ENCODE data around the gene TPST2.

Gene TPST2

GRCh38 chr22:26553056-26553752 lies 36.7 kb downstream of the TPST2 start:
- DNase-seq = no peak

GRCh38 chr22:26552466-26552865 lies 37.5 kb downstream of the TPST2 start:
- no peak for DNase-seq

- DNase-seq = no peak
Measured at GRCh38 chr22:26551568-26551967, 38.4 kb downstream of the TPST2 start.

- DNase-seq = no peak
Measured at GRCh38 chr22:26550498-26551033, 39.4 kb downstream of the TPST2 start.

GRCh38 chr22:26549902-26550497 lies 39.9 kb downstream of the TPST2 start:
- DNase-seq = no peak

- no peak for DNase-seq
Measured at GRCh38 chr22:26548984-26549383, 40.9 kb downstream of the TPST2 start.

- DNase-seq = no peak
Measured at GRCh38 chr22:26548303-26548702, 41.6 kb downstream of the TPST2 start.

- DNase-seq = no peak
Measured at GRCh38 chr22:26547837-26548236, 42.1 kb downstream of the TPST2 start.

GRCh38 chr22:26547426-26547825 lies 42.5 kb downstream of the TPST2 start:
- no peak for DNase-seq

GRCh38 chr22:26546282-26546681 lies 43.6 kb downstream of the TPST2 start:
- no peak for DNase-seq

GRCh38 chr22:26545827-26546226 lies 44.1 kb downstream of the TPST2 start:
- DNase-seq = no peak

GRCh38 chr22:26545385-26545784 lies 44.5 kb downstream of the TPST2 start:
- DNase-seq = no peak

- no peak for DNase-seq
Measured at GRCh38 chr22:26544489-26544888, 45.4 kb downstream of the TPST2 start.

- DNase-seq = no peak
Measured at GRCh38 chr22:26542831-26543230, 47.1 kb downstream of the TPST2 start.

GRCh38 chr22:26541167-26541819 lies 48.6 kb downstream of the TPST2 start:
- no peak for DNase-seq

GRCh38 chr22:26540119-26540518 lies 49.8 kb downstream of the TPST2 start:
- no peak for DNase-seq

- DNase-seq = no peak
Measured at GRCh38 chr22:26536762-26537134, 53.2 kb downstream of the TPST2 start.

- DNase-seq = no peak
Measured at GRCh38 chr22:26536056-26536761, 53.7 kb downstream of the TPST2 start.

GRCh38 chr22:26535603-26535908 lies 54.4 kb downstream of the TPST2 start:
- no peak for DNase-seq

GRCh38 chr22:26534874-26535602 lies 54.9 kb downstream of the TPST2 start:
- DNase-seq = no peak

- DNase-seq = no peak
Measured at GRCh38 chr22:26534171-26534855, 55.6 kb downstream of the TPST2 start.

- no peak for DNase-seq
Measured at GRCh38 chr22:26529345-26529744, 60.6 kb downstream of the TPST2 start.
